ENCODE results near the gene DNAJB12. TPM values are rescaled to one million over a fixed set of nuclear protein-coding genes. Genes with fewer than 3 reads are reported as not detected.

Gene DNAJB12
- total RNA-seq, 1 experiment from 2014 or later: 25.8 TPM

DNA sequence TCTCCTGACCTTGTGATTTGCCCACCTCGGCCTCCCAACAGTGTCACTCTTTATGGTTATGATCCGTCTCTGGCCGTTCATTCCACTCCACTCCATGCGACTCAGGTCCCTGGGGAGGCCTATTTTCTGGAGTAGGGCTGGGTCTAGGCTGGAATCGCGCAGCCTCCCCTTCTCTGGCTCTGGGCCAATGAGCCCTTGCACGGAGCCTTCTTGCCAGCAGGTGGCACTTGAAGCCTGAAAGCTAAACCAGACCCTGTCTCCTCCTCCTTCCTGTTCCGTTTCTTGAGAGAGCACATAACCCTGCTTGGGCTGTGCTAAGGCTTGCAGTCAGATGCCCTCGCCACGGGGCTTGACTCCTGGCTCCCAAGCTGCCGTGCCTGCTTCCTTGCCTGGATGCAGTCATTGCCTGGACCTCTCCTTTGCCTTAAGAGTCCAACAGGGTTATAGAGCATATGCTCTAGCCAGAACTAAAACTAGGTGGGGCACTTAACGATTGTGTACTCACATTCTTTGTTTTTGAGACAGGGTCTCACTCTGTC, 9.6 kb upstream of the DNAJB12 start (continued):
- TF ChIP-seq, protein P1, sequence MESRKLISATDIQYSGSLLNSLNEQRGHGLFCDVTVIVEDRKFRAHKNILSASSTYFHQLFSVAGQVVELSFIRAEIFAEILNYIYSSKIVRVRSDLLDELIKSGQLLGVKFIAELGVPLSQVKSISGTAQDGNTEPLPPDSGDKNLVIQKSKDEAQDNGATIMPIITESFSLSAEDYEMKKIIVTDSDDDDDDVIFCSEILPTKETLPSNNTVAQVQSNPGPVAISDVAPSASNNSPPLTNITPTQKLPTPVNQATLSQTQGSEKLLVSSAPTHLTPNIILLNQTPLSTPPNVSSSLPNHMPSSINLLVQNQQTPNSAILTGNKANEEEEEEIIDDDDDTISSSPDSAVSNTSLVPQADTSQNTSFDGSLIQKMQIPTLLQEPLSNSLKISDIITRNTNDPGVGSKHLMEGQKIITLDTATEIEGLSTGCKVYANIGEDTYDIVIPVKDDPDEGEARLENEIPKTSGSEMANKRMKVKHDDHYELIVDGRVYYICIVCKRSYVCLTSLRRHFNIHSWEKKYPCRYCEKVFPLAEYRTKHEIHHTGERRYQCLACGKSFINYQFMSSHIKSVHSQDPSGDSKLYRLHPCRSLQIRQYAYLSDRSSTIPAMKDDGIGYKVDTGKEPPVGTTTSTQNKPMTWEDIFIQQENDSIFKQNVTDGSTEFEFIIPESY (IDR thresholded peaks at IDR 0.05; ENCODE audit: extremely low read depth, insufficient replicate concordance, low read length): no peak
- TF ChIP-seq YY1 (IDR thresholded peaks at IDR 0.05; ENCODE audit: extremely low read depth, insufficient replicate concordance, low read depth, low read length) (peak; percentile 35), EZH2 (IDR thresholded peaks at IDR 0.05) (no peak), POLR2A (IDR thresholded peaks at IDR 0.05; ENCODE audit: borderline replicate concordance, extremely low read depth, insufficient read depth, insufficient read length) (no peak)

DNA sequence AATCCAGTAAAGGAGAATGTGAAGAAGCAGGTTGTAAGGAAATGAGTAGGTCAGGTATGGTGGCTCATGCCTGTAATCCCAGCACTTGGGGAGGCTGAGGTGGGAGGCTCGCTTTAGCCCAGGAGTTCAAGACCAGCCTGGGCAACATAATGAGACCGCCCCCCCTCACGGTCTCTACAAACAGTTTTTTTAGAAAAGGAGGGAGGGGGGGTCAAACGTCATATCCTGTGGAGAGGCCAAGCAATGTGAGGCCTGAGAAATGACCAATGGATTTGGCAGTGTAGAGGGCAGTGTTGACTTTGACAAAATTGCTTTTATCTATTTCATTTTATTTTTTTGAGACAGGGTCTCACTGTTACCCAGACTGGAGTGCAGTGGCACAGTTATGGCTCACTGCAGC, 2.3 kb upstream of the DNAJB12 start:
- intact Hi-C loops (cut with micrococcal nuclease): no loop called here
- Histone ChIP-seq H3K27ac (ENCODE audit: low read depth, low read length) (no peak overlapping the region), H3K4me2 (ENCODE audit: low read length) (no peak overlapping the region), H4K20me1 (ENCODE audit: insufficient read depth) (no peaks in the 10 kb centered on the region), H3K4me3 (replicated peaks in 1 of 2; ENCODE audit: low read depth in 1 of 2, low read length in 2 of 2) (no peak overlapping the region), H3K36me3 (ENCODE audit: control insufficient read depth in 1 of 2, insufficient read depth in 2 of 2, low read length in 2 of 2) (no peaks in the 10 kb centered on the region), H3K4me1 (ENCODE audit: control insufficient read depth in 1 of 2, insufficient read depth in 2 of 2, low read length in 2 of 2) (peaks cover 11 to 17% of the 10 kb centered on the region in 2 experiments), H2AFZ (ENCODE audit: low read depth, low read length, poor library complexity, severe bottlenecking) (no peak overlapping the region), H3K27me3 (ENCODE audit: insufficient read depth, low read length) (no peaks in the 10 kb centered on the region), H3K9ac (ENCODE audit: low read length) (no peak overlapping the region), H3K79me2 (ENCODE audit: insufficient read depth, low read length) (peaks cover 23% of the 10 kb centered on the region), H3K9me2 (ENCODE audit: insufficient read depth) (no peaks in the 10 kb centered on the region), H3K9me3 (ENCODE audit: control insufficient read depth in 1 of 2, insufficient read depth in 1 of 2, low read depth in 1 of 2, low read length in 2 of 2) (no peaks in the 10 kb centered on the region)
- ChIA-PET POLR2A (no interaction called here), RAD21 (ENCODE audit: low non-redundant PET in 1 of 2, low total read pairs in 2 of 2, uncharacterized antibody in 2 of 2, unreplicated experiment in 2 of 2) (no interaction called here), CTCF (no interaction called here)
- no peak for TF ChIP-seq EZH2phosphoT487 (IDR thresholded peaks at IDR 0.05; ENCODE audit: borderline replicate concordance)
- TF ChIP-seq, protein P1 (IDR thresholded peaks at IDR 0.05; ENCODE audit: extremely low read depth, insufficient replicate concordance, low read length): no peak
- TF ChIP-seq, protein P2, sequence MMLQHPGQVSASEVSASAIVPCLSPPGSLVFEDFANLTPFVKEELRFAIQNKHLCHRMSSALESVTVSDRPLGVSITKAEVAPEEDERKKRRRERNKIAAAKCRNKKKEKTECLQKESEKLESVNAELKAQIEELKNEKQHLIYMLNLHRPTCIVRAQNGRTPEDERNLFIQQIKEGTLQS (IDR thresholded peaks at IDR 0.05): no peak
- TF ChIP-seq, protein P3, sequence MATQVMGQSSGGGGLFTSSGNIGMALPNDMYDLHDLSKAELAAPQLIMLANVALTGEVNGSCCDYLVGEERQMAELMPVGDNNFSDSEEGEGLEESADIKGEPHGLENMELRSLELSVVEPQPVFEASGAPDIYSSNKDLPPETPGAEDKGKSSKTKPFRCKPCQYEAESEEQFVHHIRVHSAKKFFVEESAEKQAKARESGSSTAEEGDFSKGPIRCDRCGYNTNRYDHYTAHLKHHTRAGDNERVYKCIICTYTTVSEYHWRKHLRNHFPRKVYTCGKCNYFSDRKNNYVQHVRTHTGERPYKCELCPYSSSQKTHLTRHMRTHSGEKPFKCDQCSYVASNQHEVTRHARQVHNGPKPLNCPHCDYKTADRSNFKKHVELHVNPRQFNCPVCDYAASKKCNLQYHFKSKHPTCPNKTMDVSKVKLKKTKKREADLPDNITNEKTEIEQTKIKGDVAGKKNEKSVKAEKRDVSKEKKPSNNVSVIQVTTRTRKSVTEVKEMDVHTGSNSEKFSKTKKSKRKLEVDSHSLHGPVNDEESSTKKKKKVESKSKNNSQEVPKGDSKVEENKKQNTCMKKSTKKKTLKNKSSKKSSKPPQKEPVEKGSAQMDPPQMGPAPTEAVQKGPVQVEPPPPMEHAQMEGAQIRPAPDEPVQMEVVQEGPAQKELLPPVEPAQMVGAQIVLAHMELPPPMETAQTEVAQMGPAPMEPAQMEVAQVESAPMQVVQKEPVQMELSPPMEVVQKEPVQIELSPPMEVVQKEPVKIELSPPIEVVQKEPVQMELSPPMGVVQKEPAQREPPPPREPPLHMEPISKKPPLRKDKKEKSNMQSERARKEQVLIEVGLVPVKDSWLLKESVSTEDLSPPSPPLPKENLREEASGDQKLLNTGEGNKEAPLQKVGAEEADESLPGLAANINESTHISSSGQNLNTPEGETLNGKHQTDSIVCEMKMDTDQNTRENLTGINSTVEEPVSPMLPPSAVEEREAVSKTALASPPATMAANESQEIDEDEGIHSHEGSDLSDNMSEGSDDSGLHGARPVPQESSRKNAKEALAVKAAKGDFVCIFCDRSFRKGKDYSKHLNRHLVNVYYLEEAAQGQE (IDR thresholded peaks at IDR 0.05; ENCODE audit: low read depth): no peak
- no peak for DNase-seq (ENCODE audit: low read depth, low spot score)
- ATAC-seq: no peak
- BruUV-seq (replicated peaks): no TSS peak

Measured in HCT116 (cell line).